GM18517 (cell line): ENCODE data around the gene RBPJ.

ENCODE experiments used
- ATAC-seq: cut with Tn5 transposase; IDR thresholded peaks from one replicate; pipeline ENCODE4 v1.9.1; 2021; ENCODE audit warnings: mild to moderate bottlenecking, moderate library complexity; ENCODE audit not compliant: unreplicated experiment

Gene RBPJ

GRCh38 chr4:26452565-26453531, 132.0 kb downstream of the RBPJ start:
- ATAC-seq = no peak

DNA sequence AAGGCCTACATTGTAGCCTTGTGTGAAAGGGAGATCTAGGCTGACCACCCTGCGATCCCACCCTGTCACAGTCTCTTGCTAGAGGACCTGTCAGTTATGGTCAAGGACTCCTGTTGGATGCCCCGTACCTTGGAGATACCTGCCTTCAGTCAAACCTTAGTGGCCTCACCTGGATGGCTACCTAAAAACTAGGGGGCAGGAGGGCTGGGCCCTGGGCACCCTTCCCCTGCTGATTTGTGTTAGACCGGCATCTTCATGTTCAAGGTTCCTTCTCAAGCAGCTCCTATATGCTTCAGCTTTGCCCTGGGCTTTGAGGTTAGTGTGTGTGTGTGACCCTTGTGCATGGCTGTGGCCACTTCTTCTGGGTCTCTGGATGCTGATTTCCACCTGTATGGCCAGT, 134.1 kb downstream of the RBPJ start:
- ATAC-seq = no peak

DNA sequence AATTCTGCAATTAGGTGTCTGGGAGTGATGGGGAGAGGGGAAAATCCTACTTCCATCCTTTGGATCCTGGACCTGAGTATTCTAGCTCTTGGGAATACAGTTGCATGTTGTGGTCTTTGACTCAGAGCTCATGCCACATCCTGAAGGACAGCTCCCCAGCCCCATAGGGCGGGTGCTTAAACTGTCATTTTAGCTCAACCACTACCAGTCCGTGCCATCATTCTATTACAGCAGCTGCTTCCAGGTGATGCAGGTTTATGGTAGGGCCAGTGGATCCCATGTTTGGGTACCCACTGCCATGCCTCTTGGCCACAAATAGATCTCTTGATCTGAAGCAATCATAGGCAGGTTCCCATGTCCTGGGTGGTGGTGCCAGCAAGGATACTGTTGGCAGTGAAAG, 134.8 kb downstream of the RBPJ start:
- no peak for ATAC-seq

DNA sequence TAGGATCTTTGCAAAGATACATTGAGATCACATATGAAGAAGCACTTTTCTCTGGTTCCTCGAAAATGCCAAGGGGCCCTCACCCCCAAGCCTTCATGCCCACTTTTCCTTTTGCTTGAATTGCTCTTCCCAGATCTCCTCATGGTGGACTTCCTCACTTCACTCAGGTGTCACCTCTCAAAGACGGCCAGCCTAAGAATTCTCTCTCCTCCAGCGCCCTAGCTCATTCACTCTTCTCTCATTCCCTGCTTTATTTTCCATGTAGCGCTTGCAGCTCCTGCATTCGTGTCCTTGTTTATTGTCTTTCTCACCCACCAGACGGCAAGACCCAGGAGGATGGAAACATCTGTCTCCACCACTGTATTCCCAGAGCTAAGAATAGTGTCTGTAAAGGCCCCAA, 136.6 kb downstream of the RBPJ start:
- ATAC-seq = no peak

DNA sequence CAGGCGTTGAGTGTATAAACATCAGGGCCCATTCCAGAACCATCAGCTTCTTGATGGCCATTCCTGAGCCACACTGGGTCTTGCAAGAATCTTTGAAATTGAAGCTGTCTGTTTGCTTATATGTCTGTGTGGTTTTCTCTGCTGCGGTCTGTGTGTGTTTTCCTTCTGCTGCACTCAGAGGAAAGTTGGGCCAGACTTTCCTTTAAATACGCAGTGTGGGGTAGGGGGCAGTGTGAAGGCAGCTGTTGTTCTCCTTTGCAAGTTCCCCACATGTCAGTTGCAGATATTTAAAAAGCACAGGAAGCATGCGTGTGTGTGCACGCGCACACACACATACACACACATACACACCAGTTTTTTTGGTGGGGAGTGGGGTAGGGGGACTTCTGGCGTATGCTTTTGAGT, 137.3 kb downstream of the RBPJ start:
- no peak for ATAC-seq

GRCh38 chr4:26459054-26459755, 138.4 kb downstream of the RBPJ start:
- peak; percentile 60 for ATAC-seq

DNA sequence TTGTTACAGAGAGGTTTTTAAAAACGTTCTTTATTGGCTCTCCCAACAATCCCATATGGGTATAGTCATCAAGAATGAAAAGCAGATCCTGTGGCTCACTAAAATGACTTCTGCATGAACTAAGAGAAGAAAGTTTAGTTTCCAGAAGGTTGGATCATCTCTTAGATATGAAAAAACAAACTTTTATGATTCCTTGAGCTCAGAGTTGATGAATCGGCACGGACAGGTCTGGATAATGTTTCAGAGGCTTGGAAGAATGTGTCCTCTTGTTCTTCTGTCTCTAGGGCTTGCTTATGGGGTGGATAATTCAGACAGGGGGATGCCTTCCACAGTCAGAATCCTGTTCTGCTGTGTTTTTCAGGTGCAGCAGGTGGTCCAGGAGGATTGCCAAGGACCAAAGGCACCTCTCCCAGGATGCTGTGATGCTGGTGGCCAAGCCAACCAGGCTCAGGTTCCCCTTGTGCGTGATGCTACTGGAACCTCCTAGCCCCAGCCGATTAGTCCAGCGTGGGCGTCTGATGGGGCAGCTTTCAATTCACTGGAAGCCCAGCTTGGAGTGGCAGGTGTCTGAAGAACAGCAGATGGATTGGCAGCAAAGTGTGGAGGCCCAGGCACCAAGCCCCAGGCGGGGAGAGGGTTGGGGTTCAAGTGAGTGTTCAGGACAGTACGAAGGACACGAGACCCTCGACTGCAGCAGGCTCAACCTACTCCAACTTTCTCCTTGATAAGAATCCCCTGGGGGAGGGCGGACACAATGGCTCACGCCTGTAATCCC, 139.1 kb downstream of the RBPJ start:
- no peak for ATAC-seq

DNA sequence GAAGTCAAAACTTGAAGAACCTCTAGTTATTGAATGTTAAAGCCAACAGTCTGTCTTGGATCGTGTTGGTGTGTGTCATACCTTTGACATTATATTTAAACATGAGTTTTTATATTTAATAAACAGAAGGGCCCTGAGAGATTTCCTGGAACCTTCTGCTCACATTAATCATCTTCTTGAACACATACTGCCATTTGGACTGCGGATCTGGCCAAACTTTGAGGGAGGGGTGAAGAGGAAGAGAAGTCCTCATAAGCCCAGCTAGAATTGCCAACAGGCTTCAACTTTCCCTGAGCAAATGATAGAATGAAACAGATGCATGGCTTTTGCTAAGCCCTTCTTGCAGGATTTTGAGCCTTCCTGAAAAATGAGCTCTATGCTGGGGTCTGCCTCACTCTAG, 142.1 kb downstream of the RBPJ start:
- ATAC-seq = no peak

DNA sequence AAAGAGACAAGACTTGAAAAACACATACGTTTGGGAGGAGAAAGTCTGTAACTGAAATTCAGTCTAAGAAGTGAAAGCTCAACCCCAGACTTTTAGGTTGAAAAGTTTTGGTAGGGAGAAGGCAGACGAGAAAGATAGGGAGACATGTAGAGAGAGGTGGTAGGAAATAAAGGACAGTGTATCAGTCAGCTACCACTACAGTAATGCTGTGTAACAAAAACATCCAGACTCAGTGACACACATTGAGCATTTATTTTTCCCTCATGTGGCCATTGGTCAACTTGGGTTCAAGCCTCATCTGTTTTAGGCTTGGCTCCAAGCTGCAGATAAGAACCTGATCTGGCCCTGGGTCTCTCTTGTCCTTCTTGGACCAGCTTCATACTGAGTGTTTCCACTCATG, 142.6 kb downstream of the RBPJ start:
- no peak for ATAC-seq

DNA sequence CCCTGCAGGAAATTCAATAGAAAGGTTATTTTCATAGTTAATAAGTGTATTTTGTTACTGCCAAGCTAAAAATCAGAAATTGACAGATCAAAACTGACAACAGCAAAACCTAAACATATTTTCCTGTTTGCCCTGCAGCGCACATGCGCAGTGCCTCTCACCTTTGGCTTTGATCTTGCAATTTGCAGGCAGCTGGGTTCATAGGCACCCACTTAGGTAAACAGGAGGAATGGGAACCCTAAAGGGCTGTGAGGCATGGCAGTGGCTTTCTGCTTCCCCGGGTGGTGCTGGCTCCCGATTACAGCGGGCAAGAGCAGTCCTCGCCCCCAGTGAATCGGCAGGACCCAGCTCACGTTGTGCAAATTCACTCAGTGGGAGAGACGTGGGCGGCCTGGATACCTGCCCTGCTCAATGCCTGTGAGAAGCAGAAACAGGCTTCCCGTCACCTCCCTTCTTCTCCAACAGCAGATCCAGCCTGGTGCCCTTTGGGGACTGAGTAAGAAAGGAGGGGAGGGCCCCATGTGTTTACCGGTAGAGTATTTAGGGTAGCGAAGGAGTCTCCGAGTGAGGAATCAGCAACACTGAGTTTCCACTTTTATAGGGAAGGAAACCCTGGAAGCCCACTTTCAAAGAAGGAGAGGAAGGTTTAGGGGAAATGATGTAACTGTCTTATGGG, 143.7 kb downstream of the RBPJ start:
- no peak for ATAC-seq

DNA sequence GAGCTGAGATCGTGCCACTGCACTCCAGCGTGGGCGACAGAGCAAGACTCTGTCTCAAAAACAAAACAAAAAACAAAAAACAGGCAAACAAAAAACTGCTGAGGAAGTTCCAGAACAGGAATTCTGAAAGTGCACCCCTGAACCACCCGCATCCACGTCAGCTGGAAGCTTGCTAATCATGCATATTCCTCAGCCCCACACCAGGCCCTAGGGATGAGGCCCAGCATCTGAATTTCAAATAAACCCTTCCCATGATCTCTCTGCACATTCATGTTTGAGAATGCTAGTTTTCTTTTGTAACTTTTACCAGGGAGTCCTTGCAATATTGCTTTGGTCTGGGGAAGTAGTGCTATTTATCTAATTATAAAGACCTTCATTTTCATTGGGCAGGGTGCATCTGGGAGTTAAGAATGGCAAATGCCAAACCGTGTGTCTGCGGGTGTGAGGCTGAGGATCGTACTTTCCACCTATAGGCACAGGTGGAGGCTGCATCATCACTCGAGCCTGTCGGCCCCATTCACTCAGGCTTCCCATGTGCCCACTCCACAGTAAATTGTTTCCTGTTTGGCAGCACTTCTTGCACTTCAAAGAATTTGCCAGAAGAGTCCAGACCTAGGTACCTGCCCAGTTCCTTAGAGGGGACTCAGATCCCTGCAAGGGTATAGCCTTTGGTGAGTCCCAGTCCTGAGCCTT, 145.9 kb downstream of the RBPJ start:
- no peak for ATAC-seq

- ATAC-seq = no peak
Measured at GRCh38 chr4:26467724-26468123, 146.9 kb downstream of the RBPJ start.

DNA sequence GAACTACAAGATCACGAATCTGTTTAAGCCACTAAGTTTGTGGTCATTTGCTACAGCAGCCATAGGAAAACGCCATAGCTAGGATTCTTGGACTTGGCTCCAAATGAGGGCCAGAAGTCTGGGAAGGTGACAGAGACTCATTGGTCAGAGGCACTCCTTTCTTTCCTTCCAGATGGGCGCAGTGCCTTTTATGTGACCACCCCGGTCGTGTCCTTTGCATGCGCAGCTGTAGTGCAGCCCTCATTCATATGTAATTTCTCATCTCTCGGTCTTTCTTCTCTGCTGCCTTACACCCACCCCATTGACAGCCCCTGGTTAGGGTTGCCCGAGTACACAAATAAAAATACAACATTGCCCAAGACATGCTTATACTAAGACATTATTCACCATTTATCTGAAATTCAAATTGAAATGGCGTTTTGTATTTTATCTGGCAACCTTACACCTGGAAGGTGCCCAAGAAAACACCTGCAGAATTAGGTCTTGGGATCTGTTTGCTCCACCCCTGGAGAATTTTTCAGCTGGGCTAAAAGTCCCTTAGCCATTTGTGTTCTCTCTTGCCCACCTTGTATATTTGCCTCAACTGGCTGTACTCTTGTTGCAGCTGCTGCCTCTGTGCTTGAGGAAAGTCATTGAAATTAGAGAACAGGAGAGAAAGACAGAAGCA, 147.6 kb downstream of the RBPJ start:
- ATAC-seq = no peak

GRCh38 chr4:26468977-26469376, 148.2 kb downstream of the RBPJ start:
- ATAC-seq = no peak

GRCh38 chr4:26471890-26472289, 151.1 kb downstream of the RBPJ start:
- no peak for ATAC-seq

- ATAC-seq = no peak
Measured at GRCh38 chr4:26473893-26474292, 153.1 kb downstream of the RBPJ start.

DNA sequence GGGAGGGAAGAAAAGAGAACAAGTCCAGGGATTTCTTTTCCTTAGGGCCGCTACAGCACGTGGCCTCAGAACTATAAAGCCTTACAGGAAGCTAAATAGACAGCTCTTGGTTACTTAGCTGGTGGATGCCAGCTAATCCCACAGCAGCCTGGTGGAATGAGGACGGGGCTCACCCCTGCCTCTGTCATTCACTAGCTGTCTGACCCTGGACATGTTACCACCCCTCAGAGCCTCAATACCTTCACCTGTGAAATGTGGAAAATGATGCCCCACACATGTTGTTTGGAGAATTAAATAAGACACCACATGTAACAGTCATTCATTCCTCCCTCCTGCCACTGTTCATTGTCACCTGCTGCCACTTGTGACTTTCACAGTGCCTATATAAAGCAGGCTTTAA, 153.7 kb downstream of the RBPJ start:
- ATAC-seq = no peak

GRCh38 chr4:26475716-26476115, 154.9 kb downstream of the RBPJ start:
- no peak for ATAC-seq

- no peak for ATAC-seq
Measured at GRCh38 chr4:26476545-26476944, 155.7 kb downstream of the RBPJ start.

DNA sequence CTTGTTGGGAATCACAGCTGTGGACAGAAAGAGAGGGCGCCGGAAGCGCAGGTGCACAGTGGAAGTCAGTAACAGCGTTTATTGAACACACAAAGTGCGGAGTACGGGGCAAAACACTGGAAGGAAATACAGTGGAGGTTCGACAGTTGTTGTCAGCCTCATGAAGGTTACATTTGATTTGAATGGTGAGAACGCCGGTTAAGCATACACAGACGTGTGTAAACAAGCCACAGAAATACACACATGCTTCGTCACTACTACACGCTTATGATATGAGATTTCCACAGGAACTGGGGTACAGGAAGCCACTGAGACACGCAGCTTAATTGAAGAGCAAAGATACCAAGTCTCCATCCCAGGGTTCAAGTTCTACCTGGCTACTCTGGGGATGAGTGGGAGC, 157.5 kb downstream of the RBPJ start:
- no peak for ATAC-seq
